Naive B cell (primary cell): ENCODE results near the gene ANKS3. TPM values are rescaled to one million over a fixed set of nuclear protein-coding genes. Genes with fewer than 3 reads are reported as not detected.
"Not testable (repeated sequence)": the region's sequence is repeated elsewhere in the genome, so short reads cannot be mapped to it uniquely, and the experiment has no call there.

Experiments
- ATAC-seq, 2 donors: fragments of 150-1000 bp; cut with Tn5 transposase; 2 replicates each; pipeline ENCODE4 v1.10.0; 2021; ENCODE audit warnings: low read depth in 2 of 2, mild to moderate bottlenecking in 2 of 2, moderate library complexity in 2 of 2
- DNase-seq: peaks from one replicate; pipeline ENCODE4 v3.0.0; 2022
- H3K27ac Mint-ChIP-seq, 6 donors: one replicate each; pipeline ENCODE4 v1.8.0; 2020 to 2022; ENCODE audit warnings: mild to moderate bottlenecking in 6 of 6, mixed read lengths in 6 of 6, moderate library complexity in 5 of 6, inconsistent platforms in 2 of 6
- H3K27me3 Mint-ChIP-seq, 3 donors: one replicate each; pipeline ENCODE4 v1.8.0; 2021 to 2022; ENCODE audit warnings: mixed read lengths in 3 of 3, mild to moderate bottlenecking in 1 of 3
- H3K36me3 Mint-ChIP-seq, 2 donors: one replicate each; pipeline ENCODE4 v1.8.0; 2020 to 2022; ENCODE audit warnings: mixed read lengths in 2 of 2, inconsistent platforms in 1 of 2, mild to moderate bottlenecking in 1 of 2
- H3K4me1 Mint-ChIP-seq, 3 donors: one replicate each; pipeline ENCODE4 v1.8.0; 2020 to 2022; ENCODE audit warnings: mixed read lengths in 3 of 3, inconsistent platforms in 1 of 3, mild to moderate bottlenecking in 1 of 3, moderate library complexity in 1 of 3
- H3K4me3 Mint-ChIP-seq, 8 donors: one replicate each; pipeline ENCODE4 v1.8.0; 2020 to 2022; ENCODE audit warnings: mild to moderate bottlenecking in 8 of 8, mixed read lengths in 8 of 8, moderate library complexity in 8 of 8, inconsistent platforms in 2 of 8
- H3K9me3 Mint-ChIP-seq, 7 donors: one replicate each; pipeline ENCODE4 v1.8.0; 2020 to 2022; ENCODE audit warnings: mixed read lengths in 7 of 7, mild to moderate bottlenecking in 5 of 7, inconsistent platforms in 2 of 7, moderate library complexity in 1 of 7
- polyA plus RNA-seq, 6 donors: library from polyadenylated mRNA; unstranded; fragments of 300-500 nt; fragmentation: Illumina TruSeq; gene quantifications; one replicate each; pipeline ENCODE4 v1.2.3, GENCODE V29; 2021; ENCODE audit warnings: low read depth in 6 of 6

The ANKS3 gene
- polyA plus RNA-seq, 6 donors from 2014 or later, result 3.9 to 8.3 (median 4.4) TPM; not detected in 1

DNA sequence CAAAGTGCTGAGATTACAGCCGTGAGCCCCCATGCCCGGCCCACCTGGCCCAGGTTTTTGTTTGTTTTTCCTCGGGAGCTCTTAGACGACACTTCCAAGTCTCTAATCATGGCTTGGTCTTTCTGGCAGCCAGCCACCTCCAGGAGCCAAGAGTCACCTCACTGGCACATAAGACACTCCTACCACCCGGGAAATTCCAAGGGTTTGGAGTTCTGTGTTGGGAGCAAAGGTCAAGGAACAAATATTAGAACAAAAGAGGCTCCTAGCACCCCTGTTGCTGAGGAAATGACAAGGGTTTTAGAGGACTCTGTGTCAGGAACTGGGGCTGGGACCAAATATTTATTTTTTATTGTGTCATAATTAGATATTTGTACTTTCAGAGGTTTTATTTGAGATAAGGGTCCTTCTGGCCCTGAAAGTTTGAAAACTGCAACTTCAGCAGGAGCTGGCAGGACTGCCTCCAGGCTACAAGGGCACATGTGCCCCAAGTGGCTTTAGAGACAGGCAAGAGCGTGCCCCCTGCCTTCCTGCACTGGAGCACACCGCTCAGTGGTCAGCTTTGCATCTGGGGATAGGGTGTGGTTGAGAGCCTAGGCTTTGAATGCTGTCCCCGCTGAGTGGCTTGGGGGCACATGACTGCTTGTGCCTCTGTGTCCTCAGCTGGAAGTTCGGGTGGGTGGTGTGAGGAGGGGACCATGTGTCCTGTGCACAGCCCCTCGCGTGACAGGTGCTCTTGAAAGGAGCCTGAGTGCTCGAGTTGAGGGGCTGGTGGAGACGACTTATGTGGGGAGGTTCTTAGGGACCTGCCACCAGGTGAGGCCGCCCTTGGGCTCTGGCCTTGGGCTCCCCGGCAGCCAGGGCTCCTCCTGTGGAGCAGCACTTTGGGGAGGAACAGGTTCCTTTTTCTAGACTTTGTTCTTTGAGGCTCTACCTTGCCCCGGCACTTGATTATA is 79.8 kb downstream of the ANKS3 start:
- ATAC-seq (no peak), DNase-seq (no peak)
- no peaks in the 10 kb centered on the region for H3K9me3 Mint-ChIP-seq
- H3K27me3 Mint-ChIP-seq, result no peaks in the 10 kb centered on the region
- H3K4me1 Mint-ChIP-seq, result peaks cover 14 to 22% (median 20%) of the 10 kb centered on the region in 3 donors
- peak overlapping the region in 1 of 6 donors; percentile 24 for H3K27ac Mint-ChIP-seq
- H3K4me3 Mint-ChIP-seq, result no peak overlapping the region
- H3K36me3 Mint-ChIP-seq, result no peaks in the 10 kb centered on the region

DNA sequence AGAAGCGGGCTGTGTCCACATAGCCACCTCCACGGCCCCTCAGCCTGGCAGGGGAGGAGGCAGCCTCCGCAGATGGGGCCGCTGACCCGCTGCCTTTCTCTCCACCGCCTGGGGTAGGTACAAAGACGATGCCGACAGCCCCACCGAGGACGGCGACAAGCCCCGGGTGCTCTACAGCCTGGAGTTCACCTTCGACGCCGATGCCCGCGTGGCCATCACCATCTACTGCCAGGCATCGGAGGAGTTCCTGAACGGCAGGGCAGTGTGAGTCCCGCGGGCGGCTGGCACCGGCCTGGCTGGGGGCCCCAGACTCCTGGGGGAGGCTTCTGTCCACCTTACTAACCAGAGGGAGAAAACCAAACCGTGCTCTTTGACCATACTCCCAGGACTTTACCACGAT is 81.5 kb downstream of the ANKS3 start:
- H3K4me1 Mint-ChIP-seq, result peaks cover 18 to 20% (median 20%) of the 10 kb centered on the region in 3 donors
- H3K9me3 Mint-ChIP-seq, result no peaks in the 10 kb centered on the region
- H3K27me3 Mint-ChIP-seq, result no peaks in the 10 kb centered on the region
- no peak for ATAC-seq
- H3K36me3 Mint-ChIP-seq, result no peaks in the 10 kb centered on the region
- H3K4me3 Mint-ChIP-seq, result no peak overlapping the region
- H3K27ac Mint-ChIP-seq, result no peak overlapping the region
- no peak for DNase-seq

DNA sequence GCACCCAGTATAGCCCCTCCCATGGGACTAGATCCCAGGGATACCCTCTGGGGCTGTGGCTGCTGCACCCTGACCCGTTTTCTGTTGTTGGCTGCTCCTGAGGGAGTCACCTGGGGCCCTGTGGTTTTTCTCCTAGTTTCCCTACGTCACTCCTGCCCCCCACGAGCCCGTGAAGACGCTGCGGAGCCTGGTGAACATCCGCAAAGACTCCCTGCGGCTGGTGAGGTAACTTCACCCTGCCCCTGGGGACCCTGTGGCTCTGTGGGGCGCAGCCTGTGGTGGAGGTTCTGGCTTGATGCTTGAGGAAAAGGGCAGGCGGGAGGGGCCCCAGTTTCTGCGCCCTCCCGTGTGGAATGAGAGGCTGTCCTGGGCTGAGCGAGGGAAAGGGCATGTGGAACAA is 82.2 kb downstream of the ANKS3 start:
- peak overlapping the region in 4 of 6 donors; percentile 54 to 76 (median 66) for H3K27ac Mint-ChIP-seq

DNA sequence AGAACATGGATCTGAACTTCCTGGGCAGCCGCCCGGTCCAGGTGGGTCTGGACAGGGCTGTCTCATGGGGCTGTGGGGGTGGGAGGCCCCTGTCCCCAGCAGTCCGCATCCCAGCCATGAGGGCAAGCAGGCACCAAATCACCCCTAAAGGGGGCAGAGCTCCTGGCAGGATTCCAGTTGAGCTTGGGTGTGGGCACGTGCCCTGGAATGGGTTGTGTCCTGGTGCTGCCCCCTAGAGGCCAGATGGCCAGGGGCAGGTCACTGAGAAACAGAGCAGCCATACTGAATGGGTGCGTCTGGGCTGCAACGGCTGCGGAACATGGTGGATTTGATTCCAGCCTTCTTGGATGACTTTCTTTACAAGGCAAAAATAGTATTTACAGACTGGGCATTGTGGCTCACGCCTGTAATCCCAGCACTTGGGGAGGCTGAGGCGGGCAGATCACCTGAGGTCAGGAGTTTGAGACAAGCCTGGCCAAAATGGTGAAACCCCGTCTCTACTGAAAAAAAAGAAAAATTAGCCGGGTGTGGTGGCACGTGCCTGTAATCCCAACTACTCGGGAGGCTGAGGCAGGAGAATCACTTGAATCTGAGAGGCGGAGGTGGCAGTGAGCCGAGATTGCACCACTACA is 83.5 kb downstream of the ANKS3 start:
- peak; percentile 79 to 81 for ATAC-seq
- DNase-seq, result peak; percentile 64
- Mint-ChIP-seq H3K27ac (peak overlapping the region in 5 of 6 donors; percentile 26 to 73 (median 62)), H3K4me3 (peak overlapping the region in 1 of 8 donors; percentile 29), H3K4me1 (peaks cover 18 to 22% (median 22%) of the 10 kb centered on the region in 3 donors)
- not testable (repeated sequence) for H3K36me3 Mint-ChIP-seq, H3K27me3 Mint-ChIP-seq, H3K9me3 Mint-ChIP-seq

More for the DNA sequence above, 82.2 kb downstream of the ANKS3 start:
- no peaks in the 10 kb centered on the region for H3K9me3 Mint-ChIP-seq
- H3K36me3 Mint-ChIP-seq, result no peaks in the 10 kb centered on the region
- no peak overlapping the region for H3K4me3 Mint-ChIP-seq
- ATAC-seq, result peak; percentile 61 to 68
- H3K27me3 Mint-ChIP-seq, result no peaks in the 10 kb centered on the region
- DNase-seq, result peak; percentile 33
- peaks cover 18 to 20% (median 20%) of the 10 kb centered on the region in 3 donors for H3K4me1 Mint-ChIP-seq

DNA sequence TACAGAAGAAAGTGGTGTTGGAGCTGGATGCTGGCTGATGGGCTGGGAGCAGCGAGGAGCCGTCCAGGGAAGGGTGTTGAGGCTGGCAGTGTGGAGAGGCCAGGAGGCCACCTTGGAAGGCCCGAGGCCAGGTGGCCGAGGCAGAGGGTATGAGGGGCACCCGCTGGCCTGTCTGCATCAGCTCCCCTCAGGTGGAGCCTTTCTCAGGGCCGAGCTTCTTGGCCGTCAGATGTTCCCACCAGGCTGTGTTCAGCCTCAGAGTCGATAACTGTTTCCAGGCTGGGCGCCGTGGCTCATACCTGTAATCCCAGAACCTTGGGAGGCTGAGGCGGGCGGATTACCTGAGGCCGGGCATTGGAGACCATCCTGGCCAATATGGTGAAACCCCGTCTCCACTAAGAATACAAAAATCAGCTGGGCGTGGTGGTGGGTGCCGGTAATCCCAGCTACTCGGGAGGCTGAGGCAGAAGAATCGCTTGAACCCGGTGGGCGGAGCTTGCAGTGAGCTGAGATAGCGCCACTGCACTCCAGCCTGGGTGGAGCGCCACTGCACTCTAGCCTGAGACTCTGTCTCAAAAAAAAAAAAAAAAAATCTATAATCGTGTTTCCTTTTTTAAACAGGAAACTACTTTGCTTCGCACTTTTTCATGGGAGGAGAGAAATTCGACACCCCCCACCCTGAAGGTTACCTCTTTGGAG is 84.2 kb downstream of the ANKS3 start:
- Mint-ChIP-seq H3K27ac (peak overlapping the region in 4 of 6 donors; percentile 26 to 90 (median 59)), H3K9me3 (no peaks in the 10 kb centered on the region), H3K4me1 (peaks cover 18 to 26% (median 26%) of the 10 kb centered on the region in 3 donors), H3K4me3 (no peak overlapping the region), H3K27me3 (no peaks in the 10 kb centered on the region), H3K36me3 (no peaks in the 10 kb centered on the region)
- DNase-seq (no peak), ATAC-seq (no peak)

DNA sequence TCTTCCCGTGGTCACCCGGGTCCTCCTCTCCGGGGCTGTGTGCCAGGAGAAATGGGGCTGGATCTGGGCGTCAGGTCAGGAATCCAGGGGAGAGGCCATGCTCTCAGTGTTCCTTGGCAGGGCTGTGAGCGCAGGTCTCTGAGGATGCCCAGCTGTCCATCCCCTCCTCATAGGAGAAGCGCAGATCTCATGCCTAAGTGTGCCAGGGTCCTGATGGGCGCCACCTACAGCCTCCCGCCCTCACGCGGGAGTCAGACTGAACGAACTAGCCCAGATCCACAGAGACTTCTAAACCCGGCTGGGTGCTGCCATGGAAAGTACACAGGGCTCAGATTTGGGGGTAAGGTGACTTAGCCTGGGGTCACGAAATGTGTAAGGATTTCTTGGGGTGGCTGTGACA is 85.2 kb downstream of the ANKS3 start:
- Mint-ChIP-seq H3K4me1 (peaks cover 18 to 26% (median 26%) of the 10 kb centered on the region in 3 donors), H3K36me3 (no peaks in the 10 kb centered on the region), H3K9me3 (no peaks in the 10 kb centered on the region), H3K27ac (peak overlapping the region in 1 of 6 donors; percentile 80), H3K4me3 (no peak overlapping the region), H3K27me3 (no peaks in the 10 kb centered on the region)
- DNase-seq, result no peak
- ATAC-seq, result no peak

DNA sequence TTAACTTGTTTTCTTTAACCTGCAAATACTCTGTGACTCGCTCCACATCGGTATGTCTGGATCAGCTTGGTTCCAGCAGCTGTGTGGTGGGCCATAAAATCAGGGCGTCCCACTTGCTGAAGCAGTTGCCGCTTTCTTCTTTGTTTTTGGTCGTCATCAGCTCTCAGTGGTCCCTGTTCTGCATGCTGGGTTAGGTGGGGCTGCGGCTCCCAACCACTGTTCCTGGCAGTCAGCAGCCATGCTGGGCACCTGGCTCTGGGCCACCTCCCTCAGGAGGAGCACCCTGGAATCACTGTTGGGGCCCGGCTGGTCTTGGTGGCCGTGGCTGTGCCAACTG is 86.5 kb downstream of the ANKS3 start:
- Mint-ChIP-seq H3K4me1 (peaks cover 21 to 26% (median 26%) of the 10 kb centered on the region in 3 donors), H3K36me3 (no peaks in the 10 kb centered on the region), H3K27me3 (no peaks in the 10 kb centered on the region), H3K27ac (peak overlapping the region in 1 of 6 donors; percentile 40), H3K4me3 (no peak overlapping the region), H3K9me3 (no peaks in the 10 kb centered on the region)
- DNase-seq (no peak), ATAC-seq (no peak)

DNA sequence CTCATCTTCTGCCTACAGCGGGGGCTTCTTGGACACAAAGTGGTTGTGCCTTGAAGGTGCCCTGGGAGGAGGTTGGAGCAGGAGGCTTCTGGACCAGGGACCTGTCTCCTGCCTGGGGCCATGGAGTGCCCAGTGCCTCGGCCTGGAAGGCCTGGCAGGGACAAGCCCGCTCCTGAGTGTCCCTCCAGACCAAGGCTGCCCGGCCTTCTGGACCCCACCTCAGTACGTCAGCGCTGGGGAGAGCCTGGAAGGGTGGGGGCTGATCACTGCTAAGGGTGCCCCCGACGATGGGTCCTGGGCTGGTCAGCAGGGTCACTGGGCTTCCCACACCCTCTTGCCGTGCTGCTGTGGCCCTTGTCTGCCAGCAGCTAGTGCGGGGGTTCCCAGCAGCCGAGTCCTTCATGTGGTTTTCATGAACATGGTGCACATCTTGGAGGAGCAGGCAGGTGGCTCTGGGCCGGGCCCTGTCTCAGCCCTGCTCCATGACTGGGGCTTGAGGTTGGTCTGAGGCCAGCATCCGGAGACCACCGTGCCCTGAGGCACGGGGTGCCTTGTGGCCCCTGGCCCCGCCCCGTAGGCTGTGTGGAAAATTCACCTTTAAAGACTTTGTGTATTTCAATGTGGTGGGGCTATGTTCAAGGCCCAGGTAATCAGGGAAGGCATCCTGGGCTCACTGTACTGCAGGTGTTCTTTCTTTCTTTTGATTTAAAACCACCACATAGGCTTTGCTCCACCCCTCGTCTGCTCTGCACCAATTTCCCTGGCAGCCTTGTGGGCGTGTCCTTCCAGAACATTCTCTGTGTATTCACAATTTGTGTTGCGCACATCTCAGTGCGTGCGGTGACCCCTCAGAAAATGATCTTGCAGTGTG is 87.1 kb downstream of the ANKS3 start:
- DNase-seq, result no peak
- Mint-ChIP-seq H3K4me1 (peaks cover 23 to 26% (median 25%) of the 10 kb centered on the region in 3 donors), H3K36me3 (no peaks in the 10 kb centered on the region), H3K27ac (peak overlapping the region in 1 of 6 donors; percentile 57), H3K4me3 (no peak overlapping the region), H3K9me3 (no peaks in the 10 kb centered on the region), H3K27me3 (no peaks in the 10 kb centered on the region)
- no peak for ATAC-seq

Other genes starting within 250 kb of the ANKS3 start
- gene CDIP1, start 195.5 kb downstream of the ANKS3 start, polyA plus RNA-seq, result 10 to 100 TPM; 10.9 to 26.5 (median 17.3) TPM
- gene C16orf96, start 177.9 kb downstream of the ANKS3 start, polyA plus RNA-seq, result under 1 TPM in 2 of 6 donors, not detected in 4; 0.09 to 0.11 TPM
- 1 to 10 TPM; 2.6 to 7.5 (median 5.0) TPM for gene UBALD1, start 119.4 kb downstream of the ANKS3 start, polyA plus RNA-seq
- 10 to 100 TPM in 1 of 6 donors, 1 to 10 TPM in 5; 3.9 to 10.6 (median 6.6) TPM for gene MGRN1, start 109.4 kb downstream of the ANKS3 start, polyA plus RNA-seq
- 100 to 1,000 TPM in 1 of 6 donors, 10 to 100 TPM in 5; 57.7 to 121 (median 76.4) TPM for gene NUDT16L1, start 40.7 kb downstream of the ANKS3 start, polyA plus RNA-seq
- under 1 TPM in 4 of 6 donors, not detected in 2; 0.30 to 0.84 (median 0.35) TPM for gene DNAAF8, start 266 bp upstream of the ANKS3 start, polyA plus RNA-seq
- 10 to 100 TPM in 4 of 6 donors, 1 to 10 TPM in 1, not detected in 1; 6.7 to 19.9 (median 14.1) TPM for gene ZNF500, start 32.9 kb upstream of the ANKS3 start, polyA plus RNA-seq
- gene SEPTIN12, start 54.1 kb upstream of the ANKS3 start, polyA plus RNA-seq, result not detected
- gene SMIM22, start 61.1 kb upstream of the ANKS3 start, polyA plus RNA-seq, result not detected
- gene ROGDI, start 68.4 kb upstream of the ANKS3 start, polyA plus RNA-seq, result 1 to 10 TPM; 2.7 to 8.0 (median 6.1) TPM
- 10 to 100 TPM; 27.8 to 49.6 (median 37.3) TPM for gene GLYR1, start 113.0 kb upstream of the ANKS3 start, polyA plus RNA-seq
- gene UBN1, start 113.2 kb upstream of the ANKS3 start, polyA plus RNA-seq, result 10 to 100 TPM in 4 of 6 donors, 1 to 10 TPM in 2; 4.3 to 19.2 (median 11.9) TPM
- gene PPL, start 202.9 kb upstream of the ANKS3 start, polyA plus RNA-seq, result 1 to 10 TPM in 2 of 6 donors, under 1 TPM in 3, not detected in 1; 0.05 to 1.3 (median 0.16) TPM
- under 1 TPM in 3 of 6 donors, not detected in 3; 0.08 to 0.48 (median 0.43) TPM for gene SEC14L5, start 224.1 kb upstream of the ANKS3 start, polyA plus RNA-seq